ENCODE measurements around the gene CNTN4.

- no peak for TF ChIP-seq EZH2 (IDR thresholded peaks at IDR 0.05; ENCODE audit: low read length)
- TF ChIP-seq, protein P1, sequence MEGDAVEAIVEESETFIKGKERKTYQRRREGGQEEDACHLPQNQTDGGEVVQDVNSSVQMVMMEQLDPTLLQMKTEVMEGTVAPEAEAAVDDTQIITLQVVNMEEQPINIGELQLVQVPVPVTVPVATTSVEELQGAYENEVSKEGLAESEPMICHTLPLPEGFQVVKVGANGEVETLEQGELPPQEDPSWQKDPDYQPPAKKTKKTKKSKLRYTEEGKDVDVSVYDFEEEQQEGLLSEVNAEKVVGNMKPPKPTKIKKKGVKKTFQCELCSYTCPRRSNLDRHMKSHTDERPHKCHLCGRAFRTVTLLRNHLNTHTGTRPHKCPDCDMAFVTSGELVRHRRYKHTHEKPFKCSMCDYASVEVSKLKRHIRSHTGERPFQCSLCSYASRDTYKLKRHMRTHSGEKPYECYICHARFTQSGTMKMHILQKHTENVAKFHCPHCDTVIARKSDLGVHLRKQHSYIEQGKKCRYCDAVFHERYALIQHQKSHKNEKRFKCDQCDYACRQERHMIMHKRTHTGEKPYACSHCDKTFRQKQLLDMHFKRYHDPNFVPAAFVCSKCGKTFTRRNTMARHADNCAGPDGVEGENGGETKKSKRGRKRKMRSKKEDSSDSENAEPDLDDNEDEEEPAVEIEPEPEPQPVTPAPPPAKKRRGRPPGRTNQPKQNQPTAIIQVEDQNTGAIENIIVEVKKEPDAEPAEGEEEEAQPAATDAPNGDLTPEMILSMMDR (optimal IDR thresholded peaks at IDR 0.05 in 1 of 3, IDR thresholded peaks at IDR 0.05 in 1 of 3, conservative IDR thresholded peaks at IDR 0.05 in 1 of 3; ENCODE audit: extremely low read depth in 1 of 3, insufficient read depth in 2 of 3, low read length in 3 of 3), result no peak
Measured at GRCh38 chr3:2823031-2823430, 724.4 kb downstream of the CNTN4 start.

Data from keratinocyte (primary cell).